Brain microvascular endothelial cell (primary cell): Measurements from ENCODE around the gene BCR.

Experiments used
- DNase-seq: peaks from one replicate; pipeline ENCODE4 v3.0.0-alpha.2; 2020
- H3K27ac ChIP-seq: fragments of 250-450 bp; sonication (Bioruptor Pico); 2 replicates; pipeline ENCODE4 v1.5.1; 2020; ENCODE audit warnings: mild to moderate bottlenecking, moderate library complexity
- H3K27me3 ChIP-seq: fragments of 250-450 bp; sonication (Bioruptor Pico); replicated peaks from 2 replicates; pipeline ENCODE4 v1.5.1; 2020; ENCODE audit warnings: mild to moderate bottlenecking
- H3K36me3 ChIP-seq: fragments of 250-450 bp; sonication (Bioruptor Pico); replicated peaks from 2 replicates; pipeline ENCODE4 v1.5.1; 2020; ENCODE audit warnings: mild to moderate bottlenecking
- H3K4me3 ChIP-seq: 2 replicates; pipeline ENCODE4 v1.5.1; 2011; ENCODE audit warnings: low read depth, mild to moderate bottlenecking, control low read depth, low read length, moderate library complexity
- in situ Hi-C: cut with HindIII; loops from 2 replicates; pipeline ENCODE4 v1.10.0; 2017; ENCODE audit warnings: low sequenced_read_pairs, low pct_ligation_motif_present
- TF ChIP-seq, protein P1 (sequence below): IDR thresholded peaks from 2 replicates; pipeline ENCODE4 v1.5.1; 2011; ENCODE audit warnings: low read depth, mild to moderate bottlenecking, moderate library complexity, low read length, control low read depth, inconsistent platforms; ENCODE audit errors: missing control alignments

The BCR gene

GRCh38 chr22:23288301-23289129 is 108.2 kb downstream of the BCR start:
- DNase-seq = no peak

DNA sequence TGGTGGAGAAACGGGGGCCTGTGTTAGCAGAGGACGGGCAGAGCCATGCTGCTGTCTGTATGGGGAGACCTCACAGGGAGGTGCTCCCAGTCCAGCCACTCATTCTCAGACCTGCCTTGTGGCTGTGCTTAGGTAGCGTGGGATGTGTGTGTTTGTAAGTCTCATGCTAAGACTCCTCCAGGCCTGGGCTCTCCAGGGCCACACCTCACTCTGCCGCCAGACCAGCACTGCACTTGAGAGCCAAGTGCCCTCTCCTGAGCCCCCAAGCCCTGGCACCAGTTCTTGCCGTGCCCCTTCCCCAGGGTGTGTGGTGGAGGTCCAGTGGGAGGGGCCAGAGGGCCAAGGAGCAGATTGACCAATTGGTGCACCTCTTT is 108.8 kb downstream of the BCR start:
- Histone ChIP-seq H3K4me3 (no peak overlapping the region), H3K27me3 (no peaks in the 10 kb centered on the region), H3K36me3 (peaks cover 65% of the 10 kb centered on the region), H3K27ac (no peak overlapping the region)
- TF ChIP-seq, protein P1, sequence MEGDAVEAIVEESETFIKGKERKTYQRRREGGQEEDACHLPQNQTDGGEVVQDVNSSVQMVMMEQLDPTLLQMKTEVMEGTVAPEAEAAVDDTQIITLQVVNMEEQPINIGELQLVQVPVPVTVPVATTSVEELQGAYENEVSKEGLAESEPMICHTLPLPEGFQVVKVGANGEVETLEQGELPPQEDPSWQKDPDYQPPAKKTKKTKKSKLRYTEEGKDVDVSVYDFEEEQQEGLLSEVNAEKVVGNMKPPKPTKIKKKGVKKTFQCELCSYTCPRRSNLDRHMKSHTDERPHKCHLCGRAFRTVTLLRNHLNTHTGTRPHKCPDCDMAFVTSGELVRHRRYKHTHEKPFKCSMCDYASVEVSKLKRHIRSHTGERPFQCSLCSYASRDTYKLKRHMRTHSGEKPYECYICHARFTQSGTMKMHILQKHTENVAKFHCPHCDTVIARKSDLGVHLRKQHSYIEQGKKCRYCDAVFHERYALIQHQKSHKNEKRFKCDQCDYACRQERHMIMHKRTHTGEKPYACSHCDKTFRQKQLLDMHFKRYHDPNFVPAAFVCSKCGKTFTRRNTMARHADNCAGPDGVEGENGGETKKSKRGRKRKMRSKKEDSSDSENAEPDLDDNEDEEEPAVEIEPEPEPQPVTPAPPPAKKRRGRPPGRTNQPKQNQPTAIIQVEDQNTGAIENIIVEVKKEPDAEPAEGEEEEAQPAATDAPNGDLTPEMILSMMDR = no peak
- in situ Hi-C loops = no loop called here
- no peak for DNase-seq

More at GRCh38 chr22:23288301-23289129, 108.2 kb downstream of the BCR start:
- TF ChIP-seq, protein P1 = no peak
- in situ Hi-C loops = no loop called here
- H3K4me3 ChIP-seq = no peak overlapping the region
- H3K27me3 ChIP-seq = no peaks in the 10 kb centered on the region
- no peak overlapping the region for H3K27ac ChIP-seq
- H3K36me3 ChIP-seq = peaks cover 59% of the 10 kb centered on the region

GRCh38 chr22:23289851-23290724 is 109.8 kb downstream of the BCR start:
- Histone ChIP-seq H3K27ac (no peak overlapping the region), H3K36me3 (peaks cover 64% of the 10 kb centered on the region), H3K27me3 (no peaks in the 10 kb centered on the region), H3K4me3 (no peak overlapping the region)
- DNase-seq = peak; percentile 35
- in situ Hi-C loops = no loop called here
- TF ChIP-seq, protein P1 = peak; percentile 94

DNA sequence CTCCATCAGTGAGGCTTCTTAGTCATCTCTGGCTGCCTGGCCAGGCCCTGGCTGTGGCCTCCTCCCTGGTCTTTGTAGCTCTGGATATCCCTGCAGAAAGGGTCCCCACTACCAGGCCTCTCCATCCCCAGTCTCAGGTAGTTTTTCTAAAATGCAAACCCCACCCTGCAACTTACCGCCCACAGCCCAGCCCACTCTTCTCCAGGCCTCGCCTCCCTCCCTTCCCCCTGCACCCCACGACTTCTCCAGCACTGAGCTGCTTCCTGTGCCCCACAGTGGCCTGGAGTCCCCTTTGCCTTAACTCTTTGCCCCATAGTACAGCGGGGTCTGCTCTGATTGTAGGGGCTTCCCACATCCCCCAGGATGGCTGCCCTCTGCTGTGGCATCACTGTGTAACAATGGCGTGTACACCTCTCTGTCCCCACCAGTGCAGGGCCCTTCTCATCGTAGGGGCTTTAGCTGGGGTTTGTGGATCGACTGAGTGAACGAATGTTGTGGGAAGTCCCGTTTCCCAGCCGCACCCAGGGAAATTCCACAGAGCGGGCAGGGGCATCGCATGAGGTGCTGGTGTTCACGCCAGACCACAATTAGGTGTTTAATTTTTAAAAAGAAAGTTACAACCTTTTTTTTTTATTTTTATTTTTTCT is 111.6 kb downstream of the BCR start:
- peaks cover 63% of the 10 kb centered on the region for H3K36me3 ChIP-seq
- in situ Hi-C loops = no loop called here
- TF ChIP-seq, protein P1 = no peak
- H3K27me3 ChIP-seq = no peaks in the 10 kb centered on the region
- no peak for DNase-seq
- H3K27ac ChIP-seq = no peak overlapping the region
- no peak overlapping the region for H3K4me3 ChIP-seq

DNA sequence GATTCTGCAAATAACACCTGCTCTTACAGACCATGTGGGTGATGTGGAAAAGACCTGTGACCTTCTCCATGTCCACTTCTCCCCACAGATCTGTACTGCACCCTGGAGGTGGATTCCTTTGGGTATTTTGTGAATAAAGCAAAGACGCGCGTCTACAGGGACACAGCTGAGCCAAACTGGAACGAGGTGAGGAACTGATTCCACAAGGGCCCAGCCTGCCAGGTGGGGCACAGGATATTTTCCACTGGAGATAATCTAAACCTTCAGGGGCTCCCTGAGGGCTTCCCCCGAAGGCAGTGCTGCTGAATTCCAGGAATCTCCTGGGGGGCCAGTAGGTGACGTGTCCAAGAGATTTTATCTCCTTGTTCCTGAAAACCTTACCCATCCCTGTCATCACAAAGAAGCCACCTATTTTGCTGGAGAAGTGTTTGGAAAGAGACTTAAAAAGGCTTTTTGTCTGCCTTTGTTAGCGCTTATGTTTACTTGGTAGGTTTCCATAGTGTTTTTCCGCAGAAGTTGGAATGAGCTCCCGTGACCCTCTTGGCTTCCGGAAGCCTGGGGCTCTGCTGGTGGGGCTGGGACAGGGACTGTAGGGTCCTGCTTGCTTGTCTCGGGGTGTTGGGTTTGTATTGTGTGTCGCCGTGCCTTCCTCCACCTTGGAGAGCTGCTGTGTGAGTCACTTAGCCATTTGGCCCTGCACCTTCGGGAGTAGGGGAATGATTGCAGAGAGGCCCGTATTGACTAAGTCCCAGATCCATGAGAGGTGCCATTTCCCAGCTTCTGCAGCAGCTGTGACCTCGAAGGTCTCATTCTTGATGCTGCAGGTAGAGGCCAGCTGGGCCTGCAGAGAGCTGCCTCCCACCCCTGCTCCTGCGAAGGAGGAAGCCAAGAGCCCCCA is 112.4 kb downstream of the BCR start:
- Histone ChIP-seq H3K27me3 (no peaks in the 10 kb centered on the region), H3K27ac (no peak overlapping the region), H3K36me3 (peaks cover 62% of the 10 kb centered on the region), H3K4me3 (no peak overlapping the region)
- in situ Hi-C loops = no loop called here
- TF ChIP-seq, protein P1 = no peak
- DNase-seq = no peak
